Pulmonary artery endothelial cell (primary cell): Measurements from ENCODE around the gene FAM163B. TPM values are rescaled to one million over a fixed set of nuclear protein-coding genes. Genes with fewer than 3 reads are reported as not detected.

Source experiments
- DNase-seq: peaks from one replicate; pipeline ENCODE4 v3.0.0-alpha.2; 2011; ENCODE audit warnings: low read depth, low spot score
- total RNA-seq: library from RNA; depleted of rRNA; stranded (reverse); fragments of >200 nt; gene quantifications from 2 replicates; pipeline ENCODE4 v1.2.3, GENCODE V29; 2014

FAM163B gene
- total RNA-seq, 1 donor from 2014 or later, result not detected

DNA sequence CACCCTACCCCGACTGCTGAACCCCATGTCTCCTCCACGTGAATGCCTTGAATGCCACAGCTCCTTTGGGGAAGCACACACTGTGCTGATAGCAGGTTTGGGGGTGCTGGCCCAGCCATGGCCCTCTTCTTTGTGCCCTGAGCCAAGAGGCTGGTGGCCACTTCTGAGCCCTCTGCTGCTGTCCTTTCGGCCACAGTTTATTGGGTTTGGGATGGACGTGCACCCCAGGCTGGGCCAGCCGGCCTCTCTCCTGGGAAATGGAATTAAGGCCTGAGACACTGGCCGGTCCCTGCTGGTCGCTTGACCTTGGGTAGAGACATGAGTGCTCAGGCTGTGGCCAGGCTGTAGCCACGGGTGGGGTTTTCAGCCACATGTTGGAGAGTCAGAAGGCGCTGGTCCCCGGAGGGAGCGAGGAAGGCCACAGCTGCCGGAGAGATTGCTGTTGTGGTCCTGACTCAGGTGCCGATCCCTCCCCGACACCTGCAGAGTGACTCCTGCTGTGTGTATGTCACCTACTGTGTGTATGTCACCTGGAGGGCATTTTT lies 26.6 kb downstream of the FAM163B start:
- DNase-seq, result no peak

DNA sequence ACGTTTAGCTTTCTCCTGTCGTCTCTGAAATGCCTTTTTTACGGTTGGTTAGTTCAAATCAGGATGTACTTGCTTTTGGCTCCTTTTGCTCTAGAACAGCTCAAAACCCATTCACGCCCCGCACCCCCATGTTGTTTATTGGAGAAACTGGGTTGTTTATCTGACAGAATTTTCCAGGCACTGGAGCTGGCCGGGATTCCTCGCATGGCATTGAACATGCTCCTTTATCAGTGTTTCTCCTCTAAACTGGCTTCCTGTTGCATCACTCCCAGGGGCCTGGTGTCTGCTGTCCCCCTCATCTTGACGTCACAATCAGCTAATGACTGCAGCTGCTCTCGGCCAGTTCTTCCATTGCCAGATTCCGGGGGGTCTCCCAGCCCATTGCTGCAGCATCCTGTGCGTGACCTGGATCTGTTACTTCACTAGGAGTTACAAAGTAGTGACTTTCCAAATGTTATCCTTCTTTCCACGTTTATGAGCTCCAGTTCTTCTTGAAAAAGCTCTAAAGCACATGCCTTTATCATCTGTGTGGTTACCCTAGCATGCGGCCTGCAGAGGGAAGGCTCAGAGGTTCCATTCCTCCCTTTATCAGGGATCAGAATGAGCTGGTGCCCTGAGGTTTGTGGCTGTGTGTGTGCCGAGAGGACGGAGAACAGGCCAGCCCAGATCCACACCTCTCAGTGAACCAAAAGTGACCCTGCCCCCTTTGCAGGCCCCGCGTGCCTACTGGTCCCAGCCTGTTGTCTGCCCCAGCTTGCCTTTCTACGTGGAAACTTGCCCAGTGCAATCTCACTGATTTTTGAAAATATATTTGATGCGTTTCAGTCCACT lies 27.5 kb downstream of the FAM163B start:
- DNase-seq, result no peak

DNA sequence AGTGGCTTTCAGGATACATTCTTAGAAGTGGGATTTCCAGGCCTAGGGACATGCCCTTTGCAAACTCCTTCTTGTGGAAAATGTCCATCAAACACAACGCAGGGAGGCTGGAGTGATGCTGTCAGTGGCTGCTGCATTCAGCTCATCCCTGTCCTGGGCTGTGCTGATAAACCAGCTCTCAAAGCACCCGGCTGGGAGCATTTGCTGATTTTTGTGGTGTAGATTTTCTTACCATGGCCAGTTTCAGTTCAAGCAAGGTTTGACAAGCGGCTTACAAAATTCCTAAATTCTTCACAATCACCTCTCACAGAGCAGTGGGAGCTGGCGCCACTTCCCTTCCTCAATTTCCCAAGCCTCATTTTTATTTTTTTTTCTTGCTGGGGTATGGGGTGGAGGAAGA lies 28.2 kb downstream of the FAM163B start:
- no peak for DNase-seq

DNA sequence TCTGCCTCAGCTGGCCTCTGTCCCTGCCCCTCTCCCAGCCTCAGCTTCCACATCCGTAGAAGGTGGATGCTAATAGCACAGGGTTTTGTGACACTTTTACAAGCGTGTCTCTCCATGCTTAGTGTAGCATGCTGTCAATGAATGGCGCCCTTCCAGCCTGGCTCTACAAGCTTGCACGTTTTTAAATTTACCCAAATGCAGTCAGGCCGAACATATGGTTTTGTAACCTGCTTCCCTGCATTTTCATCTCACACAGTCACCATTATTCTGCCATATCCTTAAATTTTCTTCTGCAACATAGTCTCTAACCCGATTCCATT lies 28.8 kb downstream of the FAM163B start:
- no peak for DNase-seq

DNA sequence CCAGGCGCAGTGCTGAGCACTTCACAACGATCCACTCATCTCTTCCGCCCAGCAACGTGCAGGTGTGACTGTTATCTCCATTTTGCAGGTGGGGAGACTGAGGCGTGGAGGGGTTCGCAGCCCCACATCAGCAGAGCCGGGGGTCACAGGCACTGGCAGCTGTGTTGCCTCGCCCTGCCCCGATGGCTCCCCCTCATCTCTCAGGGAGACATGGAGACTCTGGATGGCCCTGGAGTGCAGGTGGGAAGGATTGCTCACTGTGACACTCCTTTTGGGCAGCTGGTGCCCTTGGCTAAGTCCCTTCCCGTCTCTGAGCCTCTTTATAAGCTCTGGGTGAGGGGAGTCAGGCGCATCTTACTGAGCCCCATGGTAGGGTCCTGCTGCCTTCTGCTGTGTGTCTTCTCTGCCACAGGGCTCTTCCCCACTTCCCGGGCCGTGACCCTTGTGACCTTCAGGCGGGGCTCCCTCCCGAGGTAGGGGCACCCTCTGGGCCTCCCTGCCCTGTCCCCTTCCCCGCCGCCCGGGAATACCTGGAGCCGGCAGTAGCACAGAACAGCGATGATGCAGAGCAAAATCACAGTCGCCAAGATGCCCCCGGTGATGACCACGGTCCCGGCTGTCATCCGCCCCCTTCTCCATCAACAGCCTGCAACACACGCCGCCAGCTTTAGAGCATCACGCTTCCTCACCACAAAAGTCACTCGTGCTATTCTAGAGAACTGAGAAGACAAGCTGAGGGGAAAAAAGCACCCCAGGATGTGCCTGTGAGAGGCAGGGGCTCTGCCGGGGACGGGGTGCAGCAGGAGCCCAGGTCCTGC lies 29.4 kb downstream of the FAM163B start:
- DNase-seq, result no peak

DNA sequence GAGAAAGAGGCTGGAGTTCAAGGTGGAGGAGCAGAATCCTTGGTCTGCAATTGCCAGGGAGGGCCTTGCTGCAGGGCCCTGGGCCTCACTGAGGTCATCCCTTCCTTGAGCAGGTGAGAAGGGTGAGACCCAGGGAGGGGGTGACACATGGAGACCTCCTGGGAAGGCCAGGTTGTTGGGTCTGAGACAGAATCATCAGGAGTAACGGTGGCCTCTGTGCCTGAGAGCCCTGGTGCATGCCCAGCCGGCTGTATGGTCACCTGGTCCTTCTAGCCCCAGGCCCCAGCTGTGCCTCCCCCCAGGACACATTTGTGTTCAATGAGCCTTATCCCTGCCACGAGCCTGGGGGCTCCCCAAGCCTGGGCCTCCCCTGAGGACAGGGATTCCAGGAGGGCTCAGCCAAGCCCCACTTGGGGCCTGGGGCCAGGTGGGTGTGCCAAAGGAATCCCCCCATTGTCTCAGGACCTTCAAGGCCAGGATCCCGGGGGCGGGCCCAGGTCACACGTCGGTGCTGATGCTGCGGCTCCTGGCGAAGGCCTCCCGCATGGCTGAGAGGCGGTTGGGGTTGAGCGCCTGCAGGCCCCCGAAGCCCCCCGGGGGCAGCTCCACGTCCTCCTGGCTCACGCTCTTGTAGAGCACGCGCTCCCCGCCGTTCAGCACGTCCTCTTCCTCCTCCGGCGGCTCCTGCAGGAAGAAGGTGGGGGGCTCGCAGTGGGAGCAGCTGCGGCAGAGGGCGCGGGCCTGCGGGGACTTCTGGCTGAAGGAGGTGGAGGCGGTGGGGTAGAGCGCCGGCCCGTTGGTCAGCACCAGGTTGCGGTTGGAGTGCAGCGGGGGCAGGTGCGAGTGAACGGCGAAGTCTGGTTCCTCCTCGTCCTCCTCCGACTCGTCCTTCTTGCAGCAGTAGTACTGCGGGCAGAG lies 30.4 kb downstream of the FAM163B start:
- no peak for DNase-seq

DNA sequence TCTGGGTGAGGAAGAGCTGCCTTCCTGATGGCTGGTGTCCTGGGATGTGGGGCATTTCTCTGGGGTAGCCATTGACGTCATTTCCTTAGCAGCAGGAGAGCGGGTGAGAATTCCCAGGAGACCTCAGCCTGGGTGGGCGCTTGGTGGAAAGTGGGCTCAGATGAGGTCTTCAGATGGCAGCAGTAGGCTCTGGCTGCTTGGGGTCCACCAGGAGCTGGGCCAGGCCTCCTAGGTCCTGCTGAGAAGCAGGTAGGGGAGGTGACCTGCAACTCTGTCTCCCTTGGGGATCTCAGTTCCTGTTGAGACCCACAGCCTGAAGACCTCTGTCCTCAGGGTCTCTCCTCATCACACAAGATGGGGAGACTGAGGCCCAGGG lies 31.5 kb downstream of the FAM163B start:
- DNase-seq, result no peak

DNA sequence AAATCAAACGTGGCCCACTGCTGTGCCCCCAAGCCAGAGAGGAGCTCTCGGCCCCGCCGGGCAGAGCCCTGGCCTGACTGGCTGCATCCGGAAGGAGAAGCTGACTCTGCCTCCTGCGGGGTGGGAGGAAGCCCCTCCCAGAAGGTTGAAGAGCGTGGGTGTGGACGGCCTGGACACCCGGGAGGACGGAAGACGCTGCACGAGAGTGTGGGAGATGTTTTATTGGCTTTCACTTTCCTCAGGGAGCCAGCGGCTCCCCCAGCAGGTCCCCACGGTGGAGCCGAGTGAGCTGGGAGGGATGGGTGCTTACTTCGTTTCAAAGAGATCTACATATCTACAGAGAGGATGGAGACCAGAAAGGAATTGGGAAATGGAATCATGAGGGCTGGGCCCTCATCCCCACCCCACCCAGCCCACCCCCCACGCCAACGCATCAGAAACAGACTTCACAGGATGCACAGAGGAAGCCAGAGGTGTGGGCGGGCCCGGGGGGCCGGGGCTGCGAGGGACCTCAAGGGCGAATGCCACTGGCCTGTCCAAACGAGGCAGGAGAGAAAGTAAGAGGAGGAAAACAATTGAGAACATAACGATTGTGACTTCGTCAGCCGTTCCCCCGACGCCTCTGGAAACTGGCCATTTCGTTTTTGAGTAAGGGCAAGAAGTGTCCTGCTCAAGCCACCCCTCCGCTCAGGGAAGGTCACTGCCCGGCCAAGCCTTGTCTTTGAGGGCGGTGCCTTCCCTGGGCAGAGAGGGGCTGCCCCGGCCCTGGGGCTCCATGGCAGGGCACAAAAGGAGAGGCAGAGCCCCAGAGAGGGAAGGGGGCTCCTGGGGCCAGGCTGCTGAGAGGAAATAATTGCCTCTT lies 32.1 kb downstream of the FAM163B start:
- no peak for DNase-seq

DNA sequence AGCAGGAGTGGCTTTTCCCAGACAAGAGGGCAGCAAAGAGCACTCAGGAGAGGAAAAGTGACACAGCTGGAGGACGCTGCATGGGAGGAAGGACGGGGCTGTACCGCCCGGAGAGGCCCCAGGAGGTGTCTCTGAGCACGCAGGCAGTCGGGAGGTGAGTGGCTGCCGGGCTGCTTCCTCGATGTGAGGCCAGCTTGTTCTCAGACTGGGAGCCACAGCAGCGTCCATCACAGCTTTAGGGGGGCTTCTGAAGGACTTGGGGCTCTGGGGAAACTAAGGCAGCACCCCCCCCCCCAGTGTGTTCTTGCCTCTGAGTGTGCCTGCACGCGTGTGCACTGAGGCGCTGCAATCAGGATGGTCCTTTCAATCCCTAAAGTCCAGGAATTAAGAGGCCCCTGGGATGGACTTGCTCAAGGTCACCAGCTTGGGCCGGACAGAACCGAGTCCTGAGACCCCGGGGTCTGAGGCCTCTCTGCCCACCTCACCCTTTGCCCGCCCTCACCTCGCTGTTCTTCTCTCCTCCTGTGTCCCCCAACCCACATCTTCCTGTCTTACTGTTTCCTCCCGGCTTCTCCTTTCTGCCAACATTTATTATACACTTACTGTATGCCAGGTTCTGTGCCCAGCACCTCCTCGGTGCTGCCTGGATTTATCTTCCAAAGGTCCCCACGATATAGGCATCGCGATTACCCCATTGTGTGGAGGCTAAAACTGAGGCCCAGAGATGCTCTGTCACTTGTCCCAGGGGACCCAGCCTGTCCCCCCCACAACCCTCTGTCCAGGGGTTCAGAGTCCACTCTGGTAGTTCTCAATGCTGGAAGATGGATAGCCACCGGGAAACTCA lies 32.9 kb downstream of the FAM163B start:
- DNase-seq, result no peak

DNA sequence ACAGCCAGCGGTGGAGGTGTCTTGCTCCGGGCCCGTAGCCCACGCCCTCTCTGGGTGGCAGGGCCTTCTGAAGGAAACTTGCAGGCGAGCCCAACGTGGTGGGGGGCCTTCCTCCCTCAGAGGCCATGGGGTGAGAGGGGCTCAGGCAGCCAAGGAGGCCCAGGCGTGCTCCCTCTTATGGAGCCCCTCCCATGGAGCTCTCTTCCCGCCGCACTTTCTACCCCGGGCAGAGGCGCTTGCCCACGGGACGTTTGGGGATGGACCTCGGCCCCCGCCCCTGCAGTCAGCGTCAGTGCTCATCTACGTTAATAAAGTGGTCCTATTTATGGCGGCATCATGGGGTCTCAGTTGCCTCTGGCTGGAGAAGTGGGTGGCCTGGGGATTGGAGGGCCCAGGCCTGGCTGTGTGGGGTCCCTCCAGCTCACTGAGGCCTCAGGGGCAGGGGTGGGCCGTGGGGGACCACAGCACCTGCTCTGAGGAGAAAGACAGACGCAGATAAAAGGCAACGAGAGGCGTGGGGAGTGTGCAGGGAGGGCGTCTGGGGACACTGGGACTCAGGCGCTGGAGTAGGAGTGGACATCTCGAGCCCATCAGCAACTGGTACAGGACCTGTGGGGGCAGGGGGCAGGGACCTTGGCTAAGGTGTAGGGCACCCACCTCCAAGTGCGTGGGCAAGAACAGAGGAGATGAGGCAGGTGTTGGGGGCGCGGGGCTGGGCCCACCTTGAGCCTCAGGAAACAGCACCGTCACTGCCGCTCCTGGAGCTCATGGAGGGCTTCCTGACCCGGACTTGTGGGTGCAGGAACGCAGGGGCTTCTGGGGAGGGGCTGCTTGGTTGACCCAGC lies 33.8 kb downstream of the FAM163B start:
- no peak for DNase-seq

DNA sequence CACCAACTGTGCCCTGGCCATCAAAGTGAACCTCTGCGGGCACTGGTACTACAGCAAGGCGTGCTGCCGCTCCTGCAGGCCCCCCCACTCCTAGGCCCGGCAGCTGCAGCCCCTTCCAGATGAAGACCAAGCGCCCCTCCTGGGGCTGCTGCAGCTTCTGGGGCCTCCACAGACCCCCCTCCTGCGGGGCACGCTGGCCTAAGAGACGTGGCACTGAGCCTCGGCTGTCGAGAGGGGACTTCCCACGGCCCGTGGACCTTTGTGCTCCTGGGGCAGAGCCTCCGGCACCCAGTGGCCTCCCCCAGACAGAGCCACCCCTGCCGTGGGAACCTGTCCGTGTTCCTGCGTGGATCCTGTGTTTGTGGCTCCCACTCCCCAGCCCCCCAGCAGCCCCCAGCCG lies 34.4 kb downstream of the FAM163B start:
- no peak for DNase-seq

DNA sequence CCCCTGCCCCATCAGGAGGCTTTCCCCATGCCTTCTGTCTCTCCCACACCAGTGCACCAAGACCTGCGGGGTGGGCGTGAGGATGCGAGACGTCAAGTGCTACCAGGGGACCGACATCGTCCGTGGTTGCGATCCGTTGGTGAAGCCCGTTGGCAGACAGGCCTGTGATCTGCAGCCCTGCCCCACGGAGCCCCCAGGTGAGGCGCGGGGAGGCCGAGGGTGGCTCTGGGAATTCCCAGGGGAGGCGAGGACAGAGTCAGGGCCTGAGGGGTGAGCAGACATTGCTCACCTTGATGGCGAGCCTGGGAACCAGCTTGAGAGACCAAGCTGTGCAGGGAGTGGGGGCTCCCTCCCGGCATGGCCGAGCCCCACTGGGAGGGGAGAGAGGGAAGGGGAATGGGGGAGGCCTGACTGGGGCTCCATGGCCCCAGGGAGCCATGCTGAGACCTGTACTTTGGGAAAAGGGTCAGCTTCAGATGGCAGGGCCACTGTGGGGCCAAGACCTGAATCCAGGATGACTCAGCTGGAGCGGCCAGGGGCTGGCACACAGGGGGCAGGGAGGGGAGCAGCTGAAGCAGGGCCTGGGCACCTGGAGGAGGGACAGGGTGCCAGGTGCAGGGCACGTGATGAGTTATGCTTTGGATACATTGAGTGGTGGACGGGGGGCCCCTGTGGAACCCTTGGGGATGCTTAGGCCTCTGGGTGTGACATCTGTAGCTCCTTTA lies 35.2 kb downstream of the FAM163B start:
- no peak for DNase-seq

DNA sequence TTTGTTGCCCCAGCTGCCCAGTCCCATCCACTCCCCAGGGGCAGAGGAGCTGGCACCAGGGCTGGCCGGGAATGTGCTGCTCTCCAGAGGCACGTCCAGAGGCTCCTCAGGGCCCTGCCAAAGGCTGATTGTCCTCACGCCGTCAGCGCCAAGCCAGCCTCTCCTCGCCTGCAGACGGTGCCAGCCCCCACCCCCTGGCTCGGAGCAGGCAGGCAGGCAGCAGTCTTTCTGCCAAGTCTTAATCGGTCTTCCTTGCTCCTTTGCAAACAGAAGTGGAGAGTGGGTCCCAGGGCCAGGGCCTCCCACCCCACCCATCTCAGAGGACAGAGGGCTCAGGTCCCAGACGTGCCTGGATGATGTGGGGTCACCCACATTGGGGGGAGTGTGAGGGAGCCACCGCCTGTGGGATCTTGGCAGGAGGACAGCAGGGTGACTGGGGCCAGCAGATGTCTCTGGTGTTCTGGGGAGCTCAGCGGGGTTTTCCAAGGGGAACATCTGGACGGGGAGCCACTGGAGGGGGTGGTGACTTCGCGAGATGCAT lies 36.3 kb downstream of the FAM163B start:
- no peak for DNase-seq

DNA sequence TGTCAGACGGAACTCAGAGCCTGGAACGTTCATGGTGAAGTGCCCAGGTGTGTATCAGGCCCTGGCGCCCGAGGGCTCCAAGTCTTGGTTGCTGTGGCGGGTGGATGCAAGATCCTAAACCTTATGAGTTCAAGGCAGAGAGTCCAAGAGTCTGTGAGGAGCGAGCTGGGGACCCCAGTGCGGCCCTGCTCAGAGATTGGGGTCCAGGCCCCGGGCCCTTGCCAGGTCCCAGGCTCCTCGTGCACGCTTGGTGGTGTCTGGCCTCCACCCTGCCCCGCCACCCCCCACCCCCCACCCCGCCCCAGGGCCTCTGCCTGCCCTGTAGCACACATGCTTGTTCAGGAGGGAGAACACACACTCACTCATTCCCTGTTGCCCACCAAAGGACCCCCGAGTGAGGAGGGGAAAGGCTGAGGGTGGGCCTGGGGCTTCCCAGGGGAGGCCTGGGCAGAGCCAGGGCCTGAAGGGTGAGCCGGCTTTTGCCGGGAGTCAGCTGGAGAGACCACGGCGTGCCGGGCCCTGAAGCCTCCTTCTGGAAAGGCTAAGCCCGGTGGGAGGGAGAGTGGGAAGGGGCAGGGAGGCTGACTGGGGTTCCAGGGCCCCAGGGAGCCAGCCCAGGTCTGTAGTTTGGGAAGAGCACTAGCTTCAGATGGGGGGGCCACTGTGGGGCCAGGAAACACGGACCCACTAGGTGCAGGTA lies 37.1 kb downstream of the FAM163B start:
- DNase-seq, result no peak

DNA sequence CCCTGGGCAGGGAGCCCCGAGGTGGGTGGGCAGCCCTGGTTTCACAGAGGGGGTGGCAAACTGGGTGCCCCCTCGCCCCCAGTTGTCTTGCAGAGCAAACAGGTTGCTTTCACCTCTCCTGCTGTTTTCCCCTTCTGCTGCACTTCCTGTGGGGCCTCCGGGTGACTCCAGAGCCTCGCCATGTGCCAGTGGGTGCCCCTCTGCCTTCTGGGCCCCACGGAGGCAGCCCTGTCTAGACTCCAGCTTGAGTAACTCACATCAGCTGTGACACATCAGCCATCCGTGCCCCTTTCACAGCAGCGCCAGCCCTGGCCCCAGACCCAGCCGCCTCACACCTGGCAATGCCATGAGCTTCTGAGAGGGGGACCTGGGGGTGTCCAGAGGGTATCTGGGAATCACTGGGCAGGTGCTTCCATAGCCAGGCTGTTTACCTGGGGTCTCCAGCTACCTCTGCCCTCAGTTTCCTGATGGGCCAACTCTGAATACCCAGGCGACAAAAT lies 37.7 kb downstream of the FAM163B start:
- no peak for DNase-seq

DNA sequence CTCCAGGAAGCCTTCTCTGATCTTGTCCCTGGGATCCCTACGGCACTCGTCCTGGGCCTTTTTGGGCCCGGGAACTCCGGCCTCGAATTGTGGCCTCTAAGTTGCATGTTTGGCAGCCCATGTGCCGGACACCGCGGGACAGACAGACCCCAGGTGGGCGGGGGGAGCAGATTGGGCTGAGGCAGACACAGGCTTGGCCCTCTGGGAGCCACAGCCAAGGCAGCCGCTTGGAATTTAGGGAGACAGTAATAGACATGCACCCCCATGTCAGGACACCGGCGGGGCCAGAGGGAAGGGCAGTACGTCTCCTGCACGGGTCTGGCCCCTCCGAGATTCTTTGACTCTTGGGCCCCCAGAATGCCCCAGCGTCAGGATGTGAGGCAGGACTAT lies 38.5 kb downstream of the FAM163B start:
- DNase-seq, result no peak
